GM12878 (cell line): Measurements from ENCODE around the gene TMUB2. TPM values are rescaled to one million over a fixed set of nuclear protein-coding genes. Genes with fewer than 3 reads are reported as not detected.
A peak's percentile ranks its signal among the peaks of the same experiment; 100 is the strongest.

ENCODE experiments used
- ATF7 ChIP-seq: fragments of 450-650 bp; IDR thresholded peaks from 2 replicates; pipeline ENCODE4 v1.6.1; 2016; ENCODE audit warnings: low read depth, mild to moderate bottlenecking
- CBX3 ChIP-seq: fragments of 200-600 bp; sonication (generic); IDR thresholded peaks from 2 replicates; pipeline ENCODE4 v1.6.1; 2016; ENCODE audit warnings: low read depth, borderline replicate concordance
- EED ChIP-seq: sonication (generic); IDR thresholded peaks from 2 replicates; pipeline ENCODE4 v1.6.1; 2016; ENCODE audit warnings: antibody characterized with exemption, low read depth
- IKZF2 ChIP-seq, 2 experiments: fragments of 450-650 bp; IDR thresholded peaks; 2 replicates each; pipeline ENCODE4 v1.6.1; 2017; ENCODE audit warnings: mild to moderate bottlenecking in 2 of 2, moderate library complexity in 2 of 2
- JUND ChIP-seq: IDR thresholded peaks from 2 replicates; pipeline ENCODE4 v1.6.1; 2012; ENCODE audit warnings: low read depth, mild to moderate bottlenecking, low read length, improper control_type of control experiment, moderate library complexity
- KLF5 ChIP-seq: fragments of 450-650 bp; IDR thresholded peaks from 2 replicates; pipeline ENCODE4 v1.6.1; 2014; ENCODE audit warnings: mild to moderate bottlenecking; ENCODE audit not compliant: partially characterized antibody
- MEF2A ChIP-seq: IDR thresholded peaks from 2 replicates; pipeline ENCODE4 v1.6.1; 2011; ENCODE audit warnings: low read depth, mild to moderate bottlenecking, low read length, moderate library complexity; ENCODE audit not compliant: insufficient read depth
- MEF2B ChIP-seq: fragments of 450-650 bp; IDR thresholded peaks from 2 replicates; pipeline ENCODE4 v1.6.1; 2018; ENCODE audit warnings: mild to moderate bottlenecking, moderate library complexity; ENCODE audit not compliant: partially characterized antibody, poor library complexity, severe bottlenecking
- PAX5 ChIP-seq: IDR thresholded peaks from 2 replicates; pipeline ENCODE4 v1.6.1; 2011; ENCODE audit warnings: low read depth, low read length, borderline replicate concordance
- RFX5 ChIP-seq: IDR thresholded peaks from 2 replicates; pipeline ENCODE4 v1.6.1; 2011; ENCODE audit warnings: low read depth, low read length, improper control_type of control experiment
- RUNX3 ChIP-seq: IDR thresholded peaks from 2 replicates; pipeline ENCODE4 v1.6.1; 2012; ENCODE audit warnings: low read length, inconsistent platforms
- SKIL ChIP-seq: fragments of 450-650 bp; IDR thresholded peaks from 2 replicates; pipeline ENCODE4 v1.6.1; 2017; ENCODE audit warnings: mild to moderate bottlenecking, low read depth, inconsistent platforms; ENCODE audit not compliant: poor library complexity, severe bottlenecking
- STAT1 ChIP-seq: fragments of 450-650 bp; conservative IDR thresholded peaks from 2 replicates; pipeline ENCODE4 v1.6.1; 2014; ENCODE audit warnings: antibody characterized with exemption, mild to moderate bottlenecking
- TAF1 ChIP-seq: IDR thresholded peaks from 2 replicates; pipeline ENCODE4 v1.6.1; 2011; ENCODE audit warnings: mild to moderate bottlenecking, low read depth, low read length, borderline replicate concordance
- USF2 ChIP-seq: IDR thresholded peaks from 2 replicates; pipeline ENCODE4 v1.6.1; 2011; ENCODE audit warnings: low read depth, low read length, improper control_type of control experiment, borderline replicate concordance
- ZBTB11 ChIP-seq: fragments of 450-650 bp; formaldehyde crosslinking; IDR thresholded peaks from 2 replicates; pipeline ENCODE4 v1.5.0; 2022; ENCODE audit warnings: mild to moderate bottlenecking, missing genetic modification characterization
- ZNF592 ChIP-seq: fragments of 450-650 bp; IDR thresholded peaks from 2 replicates; pipeline ENCODE4 v1.6.1; 2017; ENCODE audit warnings: mild to moderate bottlenecking, moderate library complexity
- polyA plus RNA-seq, 11 experiments: library from polyadenylated mRNA; depleted of rRNA in 4 of 11; unstranded in 6 of 11; stranded (reverse) in 5 of 11; fragments of >200 nt; fragmentation: Nextera tagmentation in 4 of 11; fragmentation: Illumina TruSeq in 1 of 11; extraction: Ambion mirVana in 4 of 11; extraction: Trizol in 1 of 11; gene quantifications; 1 replicate in 1 of 11; 2 replicates in 10 of 11; pipeline versions ENCODE4 v1.2.1 to v1.2.3, GENCODE V29; 2011 to 2016; ENCODE audit warnings: inconsistent platforms in 2 of 11, missing spikeins in 2 of 11, low read depth in 1 of 11
- total RNA-seq, 4 experiments: library from RNA; depleted of rRNA in 3 of 4; stranded (reverse); fragments of >200 nt in 3 of 4; fragmentation: Illumina TruSeq in 1 of 4; extraction: Trizol in 1 of 4; gene quantifications; 2 replicates each; pipeline versions ENCODE4 v1.2.1 to v1.2.3, GENCODE V29; 2013 to 2021

Gene TMUB2
- total and polyA plus RNA-seq, 10 of the 15 experiments (the other 5 are each of a cell fraction or from before 2014, with no cell fraction given), result 4.3 to 34.0 (median 20.0) TPM

- TF ChIP-seq ZNF592, result no peak
- no peak for TF ChIP-seq MEF2B
- no peak for TF ChIP-seq SKIL
- TF ChIP-seq ATF7, result peak; percentile 67; the same call in 1 of the 2 replicates
- TF ChIP-seq RUNX3, result 0 out of 2 replicates have a peak, but pooled peaks have one; percentile 35
- TF ChIP-seq TAF1, result no peak
- TF ChIP-seq STAT1, result no peak
- peak; percentile 54; the same call in 1 of the 2 replicates for TF ChIP-seq JUND
- TF ChIP-seq IKZF2 (IDR thresholded peaks at IDR 0.05), result peak; percentile 79 to 81
- TF ChIP-seq PAX5, result 0 out of 2 replicates have a peak, but pooled peaks have one; percentile 55
- TF ChIP-seq CBX3, result no peak
- no peak for TF ChIP-seq ZBTB11 (CRISPR knock-in tag)
- TF ChIP-seq KLF5, result no peak
- no peak for TF ChIP-seq MEF2A
- TF ChIP-seq RFX5, result no peak
- no peak for TF ChIP-seq USF2
- TF ChIP-seq EED, result peak; percentile 79; the same call in 1 of the 2 replicates
Observed at GRCh38 chr17:44137891-44138709, 48.7 kb upstream of the TMUB2 start (continued).
